ENCODE measurements around the gene GIGYF2.

- no peak for TF ChIP-seq CTCF (IDR thresholded peaks at IDR 0.05)
- TF ChIP-seq POLR2A (IDR thresholded peaks at IDR 0.05) = no peak
- no peak for TF ChIP-seq EP300 (IDR thresholded peaks at IDR 0.05)
- TF ChIP-seq POLR2AphosphoS5 (IDR thresholded peaks at IDR 0.05) = no peak
Measured at GRCh38 chr2:232843834-232844233, 146.7 kb downstream of the GIGYF2 start.
